Measurements from ENCODE around the gene MAPK9.

MAPK9 gene

GRCh38 chr5:180251887-180252286, 40.0 kb downstream of the MAPK9 start:
- DNase-seq (ENCODE audit: insufficient read length) (no peak), FAIRE-seq (no peak)

DNA sequence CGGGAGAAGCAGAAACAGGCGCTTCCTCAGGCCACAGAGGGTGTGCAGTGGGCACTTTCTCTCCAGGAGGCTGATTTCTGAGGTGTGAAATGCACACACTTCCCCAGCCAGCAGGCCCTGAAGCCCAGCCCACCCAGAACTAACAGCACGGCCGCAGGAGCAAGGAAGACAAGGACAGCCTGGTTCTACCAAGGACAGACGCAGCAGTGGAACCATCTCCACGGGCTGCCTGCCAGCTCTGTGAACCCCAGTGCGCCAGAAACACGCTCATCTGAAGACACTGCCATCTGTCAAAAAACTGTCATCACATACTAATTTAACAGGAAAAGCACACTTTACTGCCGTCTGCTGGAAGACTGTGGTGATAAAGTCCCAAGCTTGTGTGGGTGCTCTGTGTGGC, 40.7 kb downstream of the MAPK9 start:
- FAIRE-seq, result no peak
- TF ChIP-seq POLR2AphosphoS5 (IDR thresholded peaks at IDR 0.05; ENCODE audit: low read depth, low read length) (no peak), POLR2A (IDR thresholded peaks at IDR 0.05; ENCODE audit: low read depth, low read length) (no peak), TAF1 (IDR thresholded peaks at IDR 0.05; ENCODE audit: borderline replicate concordance, low read depth, low read length) (no peak)

More at GRCh38 chr5:180251887-180252286, 40.0 kb downstream of the MAPK9 start:
- TF ChIP-seq POLR2A (IDR thresholded peaks at IDR 0.05; ENCODE audit: low read depth, low read length) (no peak), TAF1 (IDR thresholded peaks at IDR 0.05; ENCODE audit: borderline replicate concordance, low read depth, low read length) (no peak), POLR2AphosphoS5 (IDR thresholded peaks at IDR 0.05; ENCODE audit: low read depth, low read length) (no peak)

DNA sequence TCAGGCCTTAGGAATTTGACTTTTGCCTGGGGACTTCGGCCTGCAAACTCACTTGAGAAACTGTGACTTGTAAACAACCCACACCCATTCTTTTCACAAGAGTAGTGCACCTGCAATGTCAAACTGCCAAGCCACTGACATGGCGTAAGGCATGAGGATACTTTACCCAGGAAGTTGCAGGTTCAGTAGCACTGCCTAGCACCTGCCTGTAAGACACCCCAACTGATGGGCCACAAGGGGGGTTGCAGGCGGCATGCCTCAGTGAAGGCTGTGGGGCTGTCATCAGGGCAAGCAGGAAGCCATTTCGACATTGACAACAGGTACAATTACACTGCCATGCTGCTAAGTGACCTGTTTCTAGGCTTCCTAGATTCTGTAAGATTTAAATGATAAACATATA, 41.6 kb downstream of the MAPK9 start:
- TF ChIP-seq POLR2A (IDR thresholded peaks at IDR 0.05; ENCODE audit: low read depth, low read length), result no peak
- no peak for TF ChIP-seq POLR2AphosphoS5 (IDR thresholded peaks at IDR 0.05; ENCODE audit: low read depth, low read length)
- no peak for TF ChIP-seq TAF1 (IDR thresholded peaks at IDR 0.05; ENCODE audit: borderline replicate concordance, low read depth, low read length)
- FAIRE-seq (no peak), DNase-seq (ENCODE audit: insufficient read length) (no peak)

More for the DNA sequence above, 40.7 kb downstream of the MAPK9 start:
- no peak for DNase-seq (ENCODE audit: insufficient read length)

DNA sequence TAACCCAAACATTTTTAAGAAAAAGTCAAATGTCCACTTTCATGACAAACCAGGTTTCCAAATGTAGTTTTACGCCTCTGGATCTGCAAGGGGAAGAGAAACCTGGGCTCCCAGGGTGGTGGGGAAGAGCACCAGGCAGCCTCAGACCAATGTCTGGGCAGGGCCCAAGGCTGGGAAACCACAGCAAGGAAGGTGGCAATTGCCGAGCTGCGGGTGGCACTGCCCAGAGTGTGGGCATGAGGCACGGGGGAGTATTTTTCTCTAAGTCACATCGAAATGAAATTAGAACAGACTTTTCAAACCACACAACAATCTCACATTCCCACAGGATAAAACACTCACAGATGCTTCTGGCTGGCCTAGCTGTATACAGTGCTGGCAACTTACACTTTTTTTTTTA, 50.3 kb downstream of the MAPK9 start:
- DNase-seq (ENCODE audit: insufficient read length), result no peak
- FAIRE-seq, result no peak
- TF ChIP-seq POLR2A (IDR thresholded peaks at IDR 0.05; ENCODE audit: low read depth, low read length), result no peak
- no peak for TF ChIP-seq POLR2AphosphoS5 (IDR thresholded peaks at IDR 0.05; ENCODE audit: low read depth, low read length)

- no peak for TF ChIP-seq POLR2AphosphoS5 (IDR thresholded peaks at IDR 0.05; ENCODE audit: low read depth, low read length)
- TF ChIP-seq POLR2A (IDR thresholded peaks at IDR 0.05; ENCODE audit: low read depth, low read length), result no peak
- no peak for TF ChIP-seq TAF1 (IDR thresholded peaks at IDR 0.05; ENCODE audit: borderline replicate concordance, low read depth, low read length)
- FAIRE-seq (no peak), DNase-seq (ENCODE audit: insufficient read length) (no peak)
Measured at GRCh38 chr5:180238631-180239030, 53.3 kb downstream of the MAPK9 start.

DNA sequence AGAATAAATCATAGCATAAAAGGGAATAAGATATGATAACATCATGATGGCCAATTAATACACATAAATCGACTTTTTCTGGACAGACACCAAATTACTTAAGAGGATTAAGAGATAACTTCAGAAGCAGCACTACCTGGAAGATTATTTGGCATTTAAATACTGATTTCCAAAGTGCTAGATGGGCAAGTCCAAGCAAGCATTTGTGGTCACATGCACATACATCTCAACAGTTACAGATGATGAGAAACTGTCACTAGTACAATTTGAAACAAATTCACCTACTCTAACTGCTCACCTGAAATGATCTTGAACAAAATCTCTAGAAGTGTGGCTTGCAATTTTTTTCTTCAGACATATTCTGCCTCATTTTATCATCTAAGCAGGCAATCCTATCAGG, 56.0 kb downstream of the MAPK9 start:
- DNase-seq (ENCODE audit: insufficient read length) (no peak), FAIRE-seq (no peak)
- TF ChIP-seq POLR2AphosphoS5 (IDR thresholded peaks at IDR 0.05; ENCODE audit: low read depth, low read length), result no peak
- no peak for TF ChIP-seq TAF1 (IDR thresholded peaks at IDR 0.05; ENCODE audit: borderline replicate concordance, low read depth, low read length)
- TF ChIP-seq POLR2A (IDR thresholded peaks at IDR 0.05; ENCODE audit: low read depth, low read length), result no peak

DNA sequence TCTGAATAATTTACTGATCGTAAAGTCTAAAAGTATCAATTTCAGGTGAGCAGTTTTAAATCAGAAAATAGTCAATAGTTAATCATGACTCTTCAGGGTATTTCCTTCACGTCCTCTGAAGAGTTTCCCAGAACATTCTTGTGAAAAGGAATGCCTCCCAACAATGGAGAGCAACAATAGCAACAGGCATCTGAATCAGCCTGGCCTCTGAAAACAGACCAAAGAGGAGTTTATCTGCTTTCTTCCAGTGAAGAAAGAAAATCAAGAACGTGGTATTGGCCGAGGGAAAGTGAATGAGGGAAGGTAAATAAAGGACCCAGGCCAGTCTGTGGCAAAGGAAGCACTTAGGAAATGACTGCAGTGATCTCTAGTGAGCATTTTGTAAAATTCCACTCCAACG, 56.8 kb downstream of the MAPK9 start:
- DNase-seq (ENCODE audit: insufficient read length), result no peak
- TF ChIP-seq TAF1 (IDR thresholded peaks at IDR 0.05; ENCODE audit: borderline replicate concordance, low read depth, low read length), result no peak
- TF ChIP-seq POLR2A (IDR thresholded peaks at IDR 0.05; ENCODE audit: low read depth, low read length), result no peak
- no peak for TF ChIP-seq POLR2AphosphoS5 (IDR thresholded peaks at IDR 0.05; ENCODE audit: low read depth, low read length)
- FAIRE-seq, result no peak

DNA sequence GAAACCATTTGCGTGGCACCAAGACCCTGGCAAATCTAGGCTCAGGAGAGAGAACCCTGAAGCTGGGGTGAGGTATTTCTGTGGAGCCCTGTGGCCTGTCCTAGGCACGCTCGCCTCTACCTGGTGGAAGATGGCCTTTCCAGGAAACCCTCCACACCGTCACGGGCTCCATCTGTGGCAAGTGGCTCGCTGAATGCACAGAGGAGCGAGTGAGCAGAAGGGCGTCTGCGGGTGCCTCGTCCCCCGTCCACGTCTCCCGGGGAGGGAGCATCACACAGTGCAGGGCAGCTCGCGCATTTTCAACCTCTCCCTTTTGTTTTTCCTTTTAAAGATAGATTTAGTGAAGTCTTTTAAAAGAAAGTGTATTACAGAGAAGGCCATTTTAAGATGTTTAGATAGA, 57.6 kb downstream of the MAPK9 start:
- FAIRE-seq, result no peak
- no peak for DNase-seq (ENCODE audit: insufficient read length)
- TF ChIP-seq POLR2A (IDR thresholded peaks at IDR 0.05; ENCODE audit: low read depth, low read length), result no peak
- TF ChIP-seq POLR2AphosphoS5 (IDR thresholded peaks at IDR 0.05; ENCODE audit: low read depth, low read length), result no peak
- TF ChIP-seq TAF1 (IDR thresholded peaks at IDR 0.05; ENCODE audit: borderline replicate concordance, low read depth, low read length), result no peak

DNA sequence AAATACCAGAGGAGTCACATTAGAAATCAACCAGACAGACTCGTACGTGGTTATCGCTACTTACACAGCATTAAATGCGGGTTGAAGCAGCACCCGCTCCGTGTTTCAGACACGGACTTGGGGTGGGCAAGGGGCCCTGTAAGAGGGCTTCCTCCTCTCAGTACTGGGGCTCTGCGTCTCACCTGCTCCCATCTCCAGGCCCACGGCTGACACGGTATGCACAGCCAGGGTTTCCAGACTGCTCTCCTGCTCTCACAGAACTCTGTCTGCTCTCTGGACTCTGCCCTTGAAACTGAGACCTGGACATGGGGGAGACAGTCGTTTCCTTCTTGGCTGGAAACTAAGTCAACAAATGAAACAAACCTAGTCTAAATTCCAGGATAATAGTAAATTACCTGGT, 58.2 kb downstream of the MAPK9 start:
- no peak for TF ChIP-seq POLR2A (IDR thresholded peaks at IDR 0.05; ENCODE audit: low read depth, low read length)
- TF ChIP-seq TAF1 (IDR thresholded peaks at IDR 0.05; ENCODE audit: borderline replicate concordance, low read depth, low read length), result no peak
- no peak for TF ChIP-seq POLR2AphosphoS5 (IDR thresholded peaks at IDR 0.05; ENCODE audit: low read depth, low read length)
- no peak for FAIRE-seq
- DNase-seq (ENCODE audit: insufficient read length), result no peak

DNA sequence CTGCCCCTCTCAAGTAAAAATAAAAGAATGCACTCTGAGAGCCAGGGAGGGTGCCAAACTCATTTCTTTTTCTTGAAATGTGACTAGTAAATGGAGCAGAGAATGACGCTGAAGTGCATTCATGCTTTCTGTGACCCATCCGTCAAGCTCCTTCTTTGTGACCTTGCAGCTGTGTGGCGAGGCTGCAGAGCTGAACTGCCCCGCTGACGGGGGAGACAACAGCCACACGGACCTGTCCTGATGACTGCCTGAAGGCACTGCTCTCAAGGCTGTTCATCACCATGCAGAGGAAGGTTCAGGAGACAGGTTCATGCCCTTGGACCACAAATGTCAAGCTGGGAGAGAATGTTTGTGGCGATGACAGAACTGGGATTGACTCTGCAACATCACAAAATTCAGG, 61.9 kb downstream of the MAPK9 start:
- no peak for TF ChIP-seq POLR2A (IDR thresholded peaks at IDR 0.05; ENCODE audit: low read depth, low read length)
- no peak for TF ChIP-seq POLR2AphosphoS5 (IDR thresholded peaks at IDR 0.05; ENCODE audit: low read depth, low read length)
- no peak for TF ChIP-seq TAF1 (IDR thresholded peaks at IDR 0.05; ENCODE audit: borderline replicate concordance, low read depth, low read length)
- DNase-seq (ENCODE audit: insufficient read length), result no peak
- FAIRE-seq, result no peak

GRCh38 chr5:180222056-180222455, 69.8 kb downstream of the MAPK9 start:
- DNase-seq (ENCODE audit: insufficient read length), result no peak
- TF ChIP-seq TAF1 (IDR thresholded peaks at IDR 0.05; ENCODE audit: borderline replicate concordance, low read depth, low read length) (no peak), POLR2AphosphoS5 (IDR thresholded peaks at IDR 0.05; ENCODE audit: low read depth, low read length) (no peak), POLR2A (IDR thresholded peaks at IDR 0.05; ENCODE audit: low read depth, low read length) (no peak)
- no peak for FAIRE-seq

DNA sequence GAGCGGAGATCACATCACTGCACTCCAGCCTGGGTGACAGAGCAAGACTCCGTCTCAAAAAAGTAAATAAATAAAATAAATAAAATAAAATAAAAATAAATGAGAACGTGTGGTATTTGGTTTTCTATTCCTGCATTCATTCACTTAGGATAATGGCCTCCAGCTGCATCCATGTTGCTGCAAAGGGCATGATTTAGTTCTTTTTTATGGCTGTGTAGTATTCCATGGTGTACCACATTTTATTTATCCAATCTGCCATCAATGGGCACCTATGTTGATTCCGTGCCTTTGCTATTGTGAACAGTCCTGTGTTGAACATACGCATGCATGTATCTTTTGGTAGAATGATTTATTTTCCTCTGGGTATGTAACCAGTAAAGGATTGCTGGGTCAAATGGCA, 74.1 kb downstream of the MAPK9 start:
- FAIRE-seq (no peak), DNase-seq (ENCODE audit: insufficient read length) (no peak)
- no peak for TF ChIP-seq POLR2AphosphoS5 (IDR thresholded peaks at IDR 0.05; ENCODE audit: low read depth, low read length)
- TF ChIP-seq POLR2A (IDR thresholded peaks at IDR 0.05; ENCODE audit: low read depth, low read length), result no peak
- TF ChIP-seq TAF1 (IDR thresholded peaks at IDR 0.05; ENCODE audit: borderline replicate concordance, low read depth, low read length), result no peak

- FAIRE-seq (no peak), DNase-seq (ENCODE audit: insufficient read length) (no peak)
- TF ChIP-seq TAF1 (IDR thresholded peaks at IDR 0.05; ENCODE audit: borderline replicate concordance, low read depth, low read length) (no peak), POLR2AphosphoS5 (IDR thresholded peaks at IDR 0.05; ENCODE audit: low read depth, low read length) (no peak), POLR2A (IDR thresholded peaks at IDR 0.05; ENCODE audit: low read depth, low read length) (no peak)
Measured at GRCh38 chr5:180216646-180217171, 75.2 kb downstream of the MAPK9 start.

All from GM12892 (cell line).